ENCODE results near the gene PANX2. TPM values are rescaled to one million over a fixed set of nuclear protein-coding genes. Genes with fewer than 3 reads are reported as not detected.

The PANX2 gene
- total RNA-seq, 1 experiment from 2014 or later, result 1.4 TPM

- in situ Hi-C loops (cut with HindIII; ENCODE audit: low sequenced_read_pairs), result no loop called here
- DNase-seq (ENCODE audit: low spot score), result peak; percentile 7
Measured at GRCh38 chr22:50207383-50208140, 37.0 kb downstream of the PANX2 start.

- peak; percentile 36 for DNase-seq (ENCODE audit: low spot score)
- in situ Hi-C loops (cut with HindIII; ENCODE audit: low sequenced_read_pairs), result no loop called here
Measured at GRCh38 chr22:50208430-50208938, 38.0 kb downstream of the PANX2 start.

- peak; percentile 27 for DNase-seq (ENCODE audit: low spot score)
- in situ Hi-C loops (cut with HindIII; ENCODE audit: low sequenced_read_pairs), result no loop called here
Measured at GRCh38 chr22:50208939-50209892, 38.7 kb downstream of the PANX2 start.

- in situ Hi-C loops (cut with HindIII; ENCODE audit: low sequenced_read_pairs), result no loop called here
Measured at GRCh38 chr22:50209893-50210292, 39.4 kb downstream of the PANX2 start.

GRCh38 chr22:50210378-50211139, 40.0 kb downstream of the PANX2 start:
- no peak for DNase-seq (ENCODE audit: low spot score)
- in situ Hi-C loops (cut with HindIII; ENCODE audit: low sequenced_read_pairs), result no loop called here

More at GRCh38 chr22:50209893-50210292, 39.4 kb downstream of the PANX2 start:
- DNase-seq (ENCODE audit: low spot score), result peak; percentile 87

- in situ Hi-C loops (cut with HindIII; ENCODE audit: low sequenced_read_pairs), result no loop called here
- DNase-seq (ENCODE audit: low spot score), result no peak
Measured at GRCh38 chr22:50211147-50211546, 40.6 kb downstream of the PANX2 start.

GRCh38 chr22:50213263-50213662, 42.7 kb downstream of the PANX2 start:
- in situ Hi-C loops (cut with HindIII; ENCODE audit: low sequenced_read_pairs), result no loop called here
- no peak for DNase-seq (ENCODE audit: low spot score)

- in situ Hi-C loops (cut with HindIII; ENCODE audit: low sequenced_read_pairs), result no loop called here
- DNase-seq (ENCODE audit: low spot score), result peak; percentile 61
Measured at GRCh38 chr22:50215297-50216054, 44.9 kb downstream of the PANX2 start.

GRCh38 chr22:50216055-50216683, 45.6 kb downstream of the PANX2 start:
- in situ Hi-C loops (cut with HindIII; ENCODE audit: low sequenced_read_pairs), result no loop called here
- DNase-seq (ENCODE audit: low spot score), result no peak

GRCh38 chr22:50216684-50217520, 46.4 kb downstream of the PANX2 start:
- DNase-seq (ENCODE audit: low spot score), result no peak
- in situ Hi-C loops (cut with HindIII; ENCODE audit: low sequenced_read_pairs), result no loop called here

- DNase-seq (ENCODE audit: low spot score), result no peak
Measured at GRCh38 chr22:50217543-50218152, 47.1 kb downstream of the PANX2 start.

GRCh38 chr22:50218153-50218995, 47.8 kb downstream of the PANX2 start:
- no peak for DNase-seq (ENCODE audit: low spot score)
- in situ Hi-C loops (cut with HindIII; ENCODE audit: low sequenced_read_pairs), result no loop called here

More at GRCh38 chr22:50217543-50218152, 47.1 kb downstream of the PANX2 start:
- in situ Hi-C loops (cut with HindIII; ENCODE audit: low sequenced_read_pairs), result no loop called here

GRCh38 chr22:50218996-50219727, 48.6 kb downstream of the PANX2 start:
- DNase-seq (ENCODE audit: low spot score), result peak; percentile 67
- in situ Hi-C loops (cut with HindIII; ENCODE audit: low sequenced_read_pairs), result no loop called here

- in situ Hi-C loops (cut with HindIII; ENCODE audit: low sequenced_read_pairs), result no loop called here
- DNase-seq (ENCODE audit: low spot score), result no peak
Measured at GRCh38 chr22:50219800-50220602, 49.5 kb downstream of the PANX2 start.

Data from G401 (cell line).